Measurements from ENCODE around the gene ZNF280A. TPM values are rescaled to one million over a fixed set of nuclear protein-coding genes. Genes with fewer than 3 reads are reported as not detected.
A peak's percentile ranks its signal among the peaks of the same experiment; 100 is the strongest.
"Not testable (repeated sequence)": the region's sequence is repeated elsewhere in the genome, so short reads cannot be mapped to it uniquely, and the experiment has no call there.

Gene ZNF280A
- total RNA-seq, 2 donors from 2014 or later: not detected

DNA sequence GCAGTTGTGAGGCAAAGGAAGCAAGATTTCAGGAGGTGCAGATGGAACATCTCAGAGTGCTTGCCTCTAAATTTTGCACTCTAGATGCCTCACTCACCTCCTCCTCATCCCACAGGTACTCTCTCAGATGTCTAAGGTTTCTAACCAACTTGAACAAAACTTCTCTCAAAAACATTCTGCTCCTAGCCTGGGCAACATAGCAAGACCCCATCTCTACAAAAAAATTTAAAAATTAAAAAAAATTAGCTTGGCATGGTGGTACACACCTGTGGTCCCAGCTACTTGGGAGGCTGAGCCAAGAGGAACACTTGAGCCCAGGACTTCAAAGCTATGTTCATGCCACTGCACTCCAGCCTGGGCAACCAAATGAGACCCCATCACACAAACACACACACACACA lies 4.2 kb downstream of the ZNF280A start:
- DNase-seq (ENCODE audit: low spot score): no peak
- no peak for TF ChIP-seq POLR2A (IDR thresholded peaks at IDR 0.05)
- TF ChIP-seq, protein P1, sequence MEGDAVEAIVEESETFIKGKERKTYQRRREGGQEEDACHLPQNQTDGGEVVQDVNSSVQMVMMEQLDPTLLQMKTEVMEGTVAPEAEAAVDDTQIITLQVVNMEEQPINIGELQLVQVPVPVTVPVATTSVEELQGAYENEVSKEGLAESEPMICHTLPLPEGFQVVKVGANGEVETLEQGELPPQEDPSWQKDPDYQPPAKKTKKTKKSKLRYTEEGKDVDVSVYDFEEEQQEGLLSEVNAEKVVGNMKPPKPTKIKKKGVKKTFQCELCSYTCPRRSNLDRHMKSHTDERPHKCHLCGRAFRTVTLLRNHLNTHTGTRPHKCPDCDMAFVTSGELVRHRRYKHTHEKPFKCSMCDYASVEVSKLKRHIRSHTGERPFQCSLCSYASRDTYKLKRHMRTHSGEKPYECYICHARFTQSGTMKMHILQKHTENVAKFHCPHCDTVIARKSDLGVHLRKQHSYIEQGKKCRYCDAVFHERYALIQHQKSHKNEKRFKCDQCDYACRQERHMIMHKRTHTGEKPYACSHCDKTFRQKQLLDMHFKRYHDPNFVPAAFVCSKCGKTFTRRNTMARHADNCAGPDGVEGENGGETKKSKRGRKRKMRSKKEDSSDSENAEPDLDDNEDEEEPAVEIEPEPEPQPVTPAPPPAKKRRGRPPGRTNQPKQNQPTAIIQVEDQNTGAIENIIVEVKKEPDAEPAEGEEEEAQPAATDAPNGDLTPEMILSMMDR (IDR thresholded peaks at IDR 0.05): no peak
- no peak for TF ChIP-seq POLR2AphosphoS5 (IDR thresholded peaks at IDR 0.05)
- H3K4me1 ChIP-seq (replicated peaks): no peaks in the 10 kb centered on the region
- H3K36me3 ChIP-seq: no peaks in the 10 kb centered on the region
- no peaks in the 10 kb centered on the region for H3K27me3 ChIP-seq (replicated peaks; ENCODE audit: insufficient read depth)
- H3K4me3 ChIP-seq: no peak overlapping the region
- no peaks in the 10 kb centered on the region for H3K9me3 ChIP-seq
- no peak overlapping the region for H3K27ac ChIP-seq
- intact Hi-C loops (cut with DNase I): no loop called here

DNA sequence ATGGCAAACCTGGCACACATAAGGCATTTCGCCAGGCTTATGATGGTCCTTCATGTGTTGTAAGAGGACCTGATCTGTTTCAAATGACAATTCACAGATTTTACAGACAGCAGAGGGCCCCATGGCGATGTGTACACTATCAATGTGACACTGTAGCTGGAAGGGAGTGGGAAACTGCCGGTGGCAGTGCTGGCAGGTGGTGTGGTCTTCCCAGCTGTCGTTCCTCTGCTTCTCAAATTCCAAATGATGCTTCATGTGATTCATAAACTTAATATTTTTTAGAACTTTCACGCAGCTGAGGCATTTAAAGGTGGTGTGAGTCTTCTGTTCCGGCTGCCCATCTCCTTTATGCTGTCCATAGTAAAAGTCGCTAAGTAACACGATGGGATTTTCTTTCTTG lies 5.6 kb downstream of the ZNF280A start:
- WGBS: 47% methylated on average over 8 of the region's 8 CpGs
- intact Hi-C loops (cut with DNase I); H3K4me1 ChIP-seq (replicated peaks); H3K27ac ChIP-seq; H3K9me3 ChIP-seq; H3K36me3 ChIP-seq; H3K4me3 ChIP-seq; H3K27me3 ChIP-seq (replicated peaks; ENCODE audit: insufficient read depth); DNase-seq (ENCODE audit: low spot score): not testable (repeated sequence)

DNA sequence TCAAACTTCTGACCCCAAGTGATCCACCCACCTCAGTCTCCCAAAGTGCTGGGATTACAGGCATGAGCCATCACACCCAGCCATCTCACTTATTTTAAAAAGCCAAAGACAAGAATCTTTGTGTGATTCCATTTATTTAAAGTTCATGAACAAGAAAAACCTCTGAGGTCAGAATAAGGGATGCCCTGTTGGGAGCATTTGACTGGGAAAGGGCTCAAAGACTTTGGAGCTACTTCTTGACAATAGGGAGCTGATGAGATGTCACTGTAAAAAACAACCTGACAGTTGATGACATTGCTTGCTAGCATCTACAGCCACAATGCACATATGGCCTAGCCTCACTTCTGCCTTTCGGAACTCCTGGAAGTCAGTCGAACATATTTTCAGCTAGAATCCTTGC lies 6.5 kb downstream of the ZNF280A start:
- TF ChIP-seq POLR2A (IDR thresholded peaks at IDR 0.05): no peak
- Histone ChIP-seq H3K27me3 (replicated peaks; ENCODE audit: insufficient read depth) (no peaks in the 10 kb centered on the region), H3K27ac (no peak overlapping the region), H3K9me3 (no peaks in the 10 kb centered on the region), H3K36me3 (no peaks in the 10 kb centered on the region), H3K4me1 (replicated peaks) (no peaks in the 10 kb centered on the region), H3K4me3 (no peak overlapping the region)
- intact Hi-C loops (cut with DNase I): no loop called here
- 92% methylated on average over 2 of the region's 2 CpGs for WGBS
- no peak for DNase-seq (ENCODE audit: low spot score)

DNA sequence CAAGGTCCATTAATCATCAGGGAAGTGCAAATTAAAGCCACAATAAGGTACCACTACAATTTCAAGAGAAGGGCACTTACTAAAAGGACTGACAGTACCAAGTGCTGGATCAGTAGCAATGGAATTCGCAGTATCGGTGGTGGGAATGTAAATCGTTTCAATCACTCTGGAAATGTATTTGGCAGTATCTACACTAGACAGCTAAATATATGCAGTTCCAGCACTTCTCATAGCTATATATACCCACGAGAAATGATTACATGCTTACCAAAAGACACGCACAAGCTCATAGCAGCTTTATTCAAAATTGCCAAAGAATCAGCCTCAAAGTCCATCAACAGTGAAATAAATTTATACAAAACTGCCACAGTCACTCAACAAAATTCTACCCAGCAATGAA lies 7.1 kb downstream of the ZNF280A start:
- Histone ChIP-seq H3K4me3 (no peak overlapping the region), H3K4me1 (replicated peaks) (no peaks in the 10 kb centered on the region), H3K27me3 (replicated peaks; ENCODE audit: insufficient read depth) (no peaks in the 10 kb centered on the region), H3K36me3 (no peaks in the 10 kb centered on the region), H3K9me3 (no peaks in the 10 kb centered on the region), H3K27ac (no peak overlapping the region)
- WGBS: 83% methylated on average over 5 of the region's 5 CpGs
- intact Hi-C loops (cut with DNase I): no loop called here
- TF ChIP-seq, protein P1 (IDR thresholded peaks at IDR 0.05): no peak
- no peak for TF ChIP-seq POLR2A (IDR thresholded peaks at IDR 0.05)
- no peak for TF ChIP-seq POLR2AphosphoS5 (IDR thresholded peaks at IDR 0.05)
- no peak for DNase-seq (ENCODE audit: low spot score)

DNA sequence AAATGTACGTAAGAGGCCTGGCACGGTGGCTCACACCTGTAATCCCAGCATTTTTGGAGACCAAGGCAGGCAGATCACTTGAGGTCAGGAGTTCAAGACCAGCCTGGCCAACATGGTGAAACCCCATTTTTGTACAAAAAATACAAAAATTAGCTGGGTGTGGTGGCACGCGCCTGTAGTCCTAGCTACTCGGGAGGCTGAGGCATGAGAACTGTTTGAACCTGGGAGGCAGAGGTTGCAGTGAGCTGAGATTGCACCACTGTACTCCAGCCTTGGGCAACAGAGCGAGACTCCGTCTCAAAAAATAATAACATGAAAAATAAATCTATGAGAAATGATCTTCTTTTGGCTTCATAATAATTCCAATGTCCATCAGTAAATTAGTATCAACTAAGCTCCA lies 9.2 kb downstream of the ZNF280A start:
- WGBS: 98% methylated on average over 7 of the region's 7 CpGs
- H3K4me3 ChIP-seq; H3K9me3 ChIP-seq; intact Hi-C loops (cut with DNase I); H3K36me3 ChIP-seq; H3K27ac ChIP-seq; H3K4me1 ChIP-seq (replicated peaks); DNase-seq (ENCODE audit: low spot score); H3K27me3 ChIP-seq (replicated peaks; ENCODE audit: insufficient read depth): not testable (repeated sequence)

DNA sequence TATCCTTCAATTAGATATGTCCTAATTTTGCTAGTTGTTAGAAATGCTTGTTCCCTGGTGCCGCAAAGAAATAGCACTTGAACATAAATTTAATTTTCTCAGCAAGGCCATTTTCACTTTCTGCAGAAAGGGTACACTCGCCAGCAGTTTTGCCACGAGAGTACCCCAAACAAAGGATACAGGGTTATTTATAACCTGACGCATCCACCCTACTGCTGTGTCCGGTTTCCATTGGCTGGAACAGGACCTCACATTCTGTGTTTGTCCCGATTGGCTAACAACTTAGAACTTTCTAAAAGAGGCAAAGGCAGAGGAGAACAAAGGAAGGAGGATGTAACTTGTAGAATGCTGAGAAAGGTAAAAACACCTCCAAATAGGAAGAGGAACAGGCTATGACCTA lies 10.2 kb downstream of the ZNF280A start:
- H3K36me3 ChIP-seq; DNase-seq (ENCODE audit: low spot score); intact Hi-C loops (cut with DNase I); H3K4me1 ChIP-seq (replicated peaks); H3K27ac ChIP-seq; H3K27me3 ChIP-seq (replicated peaks; ENCODE audit: insufficient read depth); H3K4me3 ChIP-seq; H3K9me3 ChIP-seq: not testable (repeated sequence)
- WGBS: 96% methylated on average over 6 of the region's 6 CpGs

DNA sequence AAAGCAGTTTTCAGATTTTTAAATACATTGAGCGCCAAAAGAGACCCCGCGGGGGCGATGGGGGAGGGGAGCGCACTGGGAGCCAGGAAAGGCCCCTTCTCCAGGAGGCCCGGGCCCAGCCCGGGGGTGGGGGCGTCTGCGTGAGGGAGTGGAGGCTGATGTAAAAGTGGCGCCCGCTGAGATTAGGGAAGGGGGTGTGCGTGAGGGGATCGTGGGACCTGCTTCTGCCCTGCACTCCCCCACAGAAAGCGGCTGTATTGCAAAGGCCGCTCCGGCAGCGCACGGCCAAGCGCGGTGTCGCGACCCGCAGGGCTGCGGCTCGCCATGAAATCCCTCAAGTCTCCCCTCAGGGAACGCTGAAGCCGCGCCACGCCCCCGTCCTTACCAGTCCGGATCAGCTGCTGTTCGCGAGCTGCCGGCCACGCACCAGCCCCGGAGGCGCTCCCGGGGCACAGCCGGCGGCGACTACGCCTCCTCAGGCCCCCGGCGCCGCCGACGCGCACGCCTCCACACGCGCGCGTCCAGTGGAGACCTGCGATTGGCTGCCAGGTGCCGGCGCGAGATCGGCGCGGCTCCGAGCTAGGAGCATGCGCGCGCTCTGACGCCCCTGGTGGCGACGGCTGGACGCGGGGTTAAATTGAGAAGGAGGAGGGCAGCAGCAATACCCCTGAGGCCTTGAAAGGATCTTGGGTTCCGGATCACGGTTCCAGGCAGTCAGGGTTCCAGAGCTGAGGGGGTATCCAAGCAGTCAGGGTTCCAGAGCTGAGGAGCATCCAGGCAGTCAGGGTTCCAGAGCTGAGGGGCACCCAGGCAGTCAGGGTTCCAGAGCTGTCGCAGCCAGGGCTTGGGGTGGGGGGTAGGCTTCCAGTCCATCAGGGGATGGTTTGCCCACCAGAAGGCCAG lies 11.5 kb downstream of the ZNF280A start, which contains the start of gene ZNF280B:
ZNF280B (minus strand) TSS at position 469 of the 903 bp plus-strand sequence. CDS start 19,344 bp downstream, outside the sequence.
- peak; percentile 5 for DNase-seq (ENCODE audit: low spot score)
- Histone ChIP-seq H3K36me3 (no peaks in the 10 kb centered on the region), H3K27me3 (replicated peaks; ENCODE audit: insufficient read depth) (no peaks in the 10 kb centered on the region), H3K4me1 (replicated peaks) (no peaks in the 10 kb centered on the region), H3K27ac (no peak within 1 kb of the TSS), H3K9me3 (no peaks in the 10 kb centered on the region), H3K4me3 (peak within 1 kb of the TSS; percentile 41 to 50)
- TF ChIP-seq POLR2AphosphoS5 (IDR thresholded peaks at IDR 0.05) (no peak), POLR2A (IDR thresholded peaks at IDR 0.05) (no peak)
- TF ChIP-seq, protein P1 (IDR thresholded peaks at IDR 0.05): peak in 3 of 4 experiments; percentile 32 to 41 (median 32)
- intact Hi-C loops (cut with DNase I): no loop called here
- 5% methylated on average over 64 of the region's 72 CpGs for WGBS

Data from prostate gland (tissue), 2 donors.